Lower leg skin (tissue), 3 donors: ENCODE data around the gene NUDT3.

Experiments used
- CTCF ChIP-seq, 3 donors: fragments of 450-650 bp; IDR thresholded peaks; one replicate each; pipeline ENCODE4 v1.5.1; 2016; ENCODE audit warnings: antibody characterized with exemption in 3 of 3, mild to moderate bottlenecking in 3 of 3, moderate library complexity in 2 of 3
- POLR2A ChIP-seq, 2 donors: fragments of 450-650 bp; IDR thresholded peaks; one replicate each; pipeline ENCODE4 v1.6.1; 2016 to 2017; ENCODE audit warnings: antibody characterized with exemption in 2 of 2, mild to moderate bottlenecking in 1 of 2, moderate library complexity in 1 of 2

DNA sequence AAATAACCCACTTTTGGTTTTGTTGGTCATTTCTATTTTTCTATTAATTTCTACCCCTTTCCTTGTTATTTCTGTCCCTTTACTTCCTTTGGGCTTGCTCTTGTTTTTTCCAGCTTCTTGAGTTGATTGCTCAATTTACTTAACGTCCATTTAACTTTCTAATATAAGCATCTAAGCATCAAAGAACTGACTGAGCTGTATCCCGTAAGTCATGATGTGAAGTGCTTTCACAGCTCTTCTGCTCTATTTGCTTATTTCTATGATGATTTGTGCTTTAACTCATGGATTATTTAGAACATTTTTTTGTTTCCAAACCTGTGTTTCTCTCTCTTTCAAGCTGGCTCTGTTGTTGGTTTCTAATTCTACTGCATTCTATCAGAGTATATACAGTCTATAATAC is 87.0 kb downstream of the NUDT3 start:
- TF ChIP-seq CTCF (IDR thresholded peaks at IDR 0.05): no peak
- TF ChIP-seq POLR2A (IDR thresholded peaks at IDR 0.05): no peak
